Stimulated activated CD4-positive, alpha-beta T cell treated with anti-CD3 and anti-CD28 coated beads, Interleukin-4, amount 100 ng/mL, for 1 hour (primary cell): ENCODE data around the gene RCAN2.
A peak's percentile ranks its signal among the peaks of the same experiment; 100 is the strongest.

Source experiments
- DNase-seq: peaks from one replicate; pipeline ENCODE4 v3.0.0-alpha.2; 2020

The RCAN2 gene

GRCh38 chr6:46491201-46491627, at the start of gene RCAN2:
Gene RCAN2 (minus strand): TSS chr6:46491449.
- peak; percentile 15 for DNase-seq

- no peak for DNase-seq
These were observed 48.6 kb upstream of the RCAN2 start for GRCh38 chr6:46539866-46540265.

GRCh38 chr6:46538800-46539480, 47.7 kb upstream of the RCAN2 start:
- DNase-seq: no peak

DNA sequence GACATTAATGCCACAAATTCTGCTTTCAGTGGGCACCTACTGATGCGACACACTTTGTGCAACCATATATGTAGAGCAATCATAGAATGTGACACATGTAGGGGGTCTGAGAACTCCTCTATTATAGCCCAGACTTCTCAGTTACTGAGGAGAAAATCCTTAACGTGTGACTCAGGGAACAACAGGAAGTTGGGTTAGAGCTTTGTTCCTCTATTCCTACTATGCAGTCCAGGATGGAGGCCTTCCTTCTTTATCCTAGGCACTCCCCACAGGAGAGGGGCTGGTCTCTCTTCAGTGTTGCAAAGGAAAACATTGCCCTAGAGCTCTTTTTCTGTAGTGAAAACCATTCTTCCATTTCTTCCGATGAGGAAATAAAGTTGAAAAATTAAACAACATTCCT, 39.6 kb upstream of the RCAN2 start:
- DNase-seq: no peak

GRCh38 chr6:46528961-46529750, 37.9 kb upstream of the RCAN2 start:
- DNase-seq: no peak

GRCh38 chr6:46526607-46527006, 35.4 kb upstream of the RCAN2 start:
- no peak for DNase-seq

GRCh38 chr6:46525583-46525982, 34.3 kb upstream of the RCAN2 start:
- DNase-seq: no peak

- DNase-seq: no peak
These were observed 30.3 kb upstream of the RCAN2 start for GRCh38 chr6:46521464-46521971.

DNA sequence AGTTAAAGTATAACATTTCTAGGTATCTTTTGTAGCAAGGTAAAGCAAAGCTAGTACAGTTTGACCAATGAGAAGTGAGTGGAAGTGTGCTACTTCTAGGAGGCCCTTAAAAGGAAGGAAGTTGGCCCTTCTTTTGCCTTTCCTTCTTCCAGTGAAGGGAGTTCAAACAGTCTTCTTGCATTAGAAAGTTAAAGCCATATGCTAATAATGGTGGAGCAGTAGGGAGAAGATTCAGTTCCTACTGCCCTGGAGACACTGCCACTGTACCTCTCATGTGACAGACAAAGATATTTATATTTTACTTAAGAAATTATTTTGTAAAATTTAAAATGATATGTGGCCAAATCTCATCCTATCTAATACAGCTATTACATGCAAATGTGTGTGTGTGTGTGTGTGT, 26.0 kb upstream of the RCAN2 start:
- DNase-seq: no peak

DNA sequence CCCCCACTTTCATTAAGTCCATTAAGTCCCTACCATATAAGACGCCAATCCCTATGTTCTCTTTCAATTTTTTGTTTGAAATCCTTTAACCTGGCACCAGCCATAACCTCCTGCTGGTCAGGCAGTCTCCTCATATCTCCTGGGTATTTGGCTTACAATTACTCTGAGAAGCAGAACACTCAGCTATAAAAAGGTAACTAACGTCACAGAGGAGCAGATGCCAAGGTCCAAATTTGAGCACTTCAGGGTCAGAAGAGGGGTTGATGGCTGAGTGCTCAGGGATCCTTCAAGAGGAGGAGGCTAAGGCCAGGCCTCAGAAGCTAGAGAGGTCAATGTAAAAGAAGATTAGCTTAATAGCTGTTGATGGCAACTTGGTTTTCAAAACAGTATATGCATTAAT, 22.3 kb upstream of the RCAN2 start:
- no peak for DNase-seq

GRCh38 chr6:46511320-46511719, 20.1 kb upstream of the RCAN2 start:
- no peak for DNase-seq

GRCh38 chr6:46510651-46511050, 19.4 kb upstream of the RCAN2 start:
- DNase-seq: no peak

- no peak for DNase-seq
These were observed 18.8 kb upstream of the RCAN2 start for GRCh38 chr6:46509981-46510510.

DNA sequence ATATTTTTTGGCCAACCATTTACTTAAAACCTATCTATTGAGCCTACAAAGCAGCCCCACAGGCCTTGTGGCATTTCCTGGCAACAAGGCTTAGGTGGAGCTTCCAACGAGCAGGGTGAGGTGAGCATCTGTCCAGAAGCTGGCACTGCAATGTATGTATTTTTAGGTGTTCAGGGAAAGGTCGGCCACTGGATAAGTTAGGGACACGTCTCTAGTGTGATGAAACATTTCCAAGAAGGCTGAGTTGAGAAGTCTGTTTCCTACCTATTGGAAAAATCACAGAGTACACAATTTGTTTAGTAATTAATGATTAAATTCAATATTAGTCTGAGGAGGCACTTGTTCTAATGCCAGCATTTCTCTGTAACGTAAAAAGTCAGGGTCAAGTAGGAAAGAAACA, 17.8 kb upstream of the RCAN2 start:
- DNase-seq: no peak

GRCh38 chr6:46507426-46507825, 16.2 kb upstream of the RCAN2 start:
- no peak for DNase-seq

DNA sequence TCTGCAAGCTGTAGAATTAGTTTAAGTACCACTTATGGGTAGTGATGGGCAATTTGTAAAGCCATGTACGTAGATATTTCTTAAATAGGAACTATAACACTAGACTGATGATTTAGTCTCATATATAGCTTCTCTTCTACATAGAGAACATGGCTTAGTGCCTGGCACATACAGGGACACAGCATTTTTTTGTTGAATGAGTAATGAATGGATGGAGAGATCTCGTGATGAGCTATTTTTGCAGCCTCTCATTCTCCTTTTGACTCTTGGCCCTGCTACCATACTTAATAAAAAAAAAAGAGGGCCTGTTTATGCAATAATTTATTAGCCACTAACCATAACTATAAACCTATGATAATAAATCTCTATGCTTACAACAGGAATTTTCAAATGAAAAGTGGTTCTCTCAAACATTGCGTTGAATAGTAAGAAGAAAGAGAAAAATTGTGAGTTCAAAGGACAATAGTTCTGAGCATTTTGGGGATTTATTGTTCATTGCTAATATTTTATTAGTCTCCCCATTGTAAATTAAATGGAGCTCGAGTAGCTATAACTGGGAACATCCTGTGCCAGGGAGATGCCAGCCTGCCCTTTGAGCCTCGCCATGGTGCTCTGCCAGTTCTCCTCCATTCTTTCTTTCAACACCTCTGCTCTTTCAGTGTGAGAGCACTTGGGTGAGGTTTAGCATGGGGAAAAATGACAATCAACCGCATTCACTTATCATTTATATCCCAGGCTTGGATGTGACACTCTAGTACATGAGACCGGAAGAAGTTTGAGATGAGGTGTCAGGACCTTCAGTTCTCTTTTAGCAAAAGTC, 14.7 kb upstream of the RCAN2 start:
- DNase-seq: no peak

DNA sequence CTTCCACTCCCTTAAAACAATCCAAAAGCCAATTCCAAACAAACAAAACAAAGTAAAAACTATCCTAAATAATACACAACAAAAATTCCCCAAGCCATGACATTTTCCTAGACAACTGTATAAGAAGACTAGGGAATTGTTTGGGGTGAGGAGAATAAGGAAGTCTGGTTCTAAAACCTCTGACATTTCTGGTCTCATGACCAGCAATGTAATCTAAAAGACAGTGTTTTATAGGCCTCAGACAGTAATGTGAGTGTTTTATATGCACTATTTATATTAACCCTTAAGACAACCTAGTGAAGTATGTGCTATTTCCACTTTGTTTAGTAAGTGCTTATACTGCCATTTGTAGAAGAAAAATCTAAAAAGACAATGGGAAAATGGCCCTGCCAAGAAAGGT, 13.0 kb upstream of the RCAN2 start:
- DNase-seq: no peak

GRCh38 chr6:46502486-46503119, 11.4 kb upstream of the RCAN2 start:
- no peak for DNase-seq

DNA sequence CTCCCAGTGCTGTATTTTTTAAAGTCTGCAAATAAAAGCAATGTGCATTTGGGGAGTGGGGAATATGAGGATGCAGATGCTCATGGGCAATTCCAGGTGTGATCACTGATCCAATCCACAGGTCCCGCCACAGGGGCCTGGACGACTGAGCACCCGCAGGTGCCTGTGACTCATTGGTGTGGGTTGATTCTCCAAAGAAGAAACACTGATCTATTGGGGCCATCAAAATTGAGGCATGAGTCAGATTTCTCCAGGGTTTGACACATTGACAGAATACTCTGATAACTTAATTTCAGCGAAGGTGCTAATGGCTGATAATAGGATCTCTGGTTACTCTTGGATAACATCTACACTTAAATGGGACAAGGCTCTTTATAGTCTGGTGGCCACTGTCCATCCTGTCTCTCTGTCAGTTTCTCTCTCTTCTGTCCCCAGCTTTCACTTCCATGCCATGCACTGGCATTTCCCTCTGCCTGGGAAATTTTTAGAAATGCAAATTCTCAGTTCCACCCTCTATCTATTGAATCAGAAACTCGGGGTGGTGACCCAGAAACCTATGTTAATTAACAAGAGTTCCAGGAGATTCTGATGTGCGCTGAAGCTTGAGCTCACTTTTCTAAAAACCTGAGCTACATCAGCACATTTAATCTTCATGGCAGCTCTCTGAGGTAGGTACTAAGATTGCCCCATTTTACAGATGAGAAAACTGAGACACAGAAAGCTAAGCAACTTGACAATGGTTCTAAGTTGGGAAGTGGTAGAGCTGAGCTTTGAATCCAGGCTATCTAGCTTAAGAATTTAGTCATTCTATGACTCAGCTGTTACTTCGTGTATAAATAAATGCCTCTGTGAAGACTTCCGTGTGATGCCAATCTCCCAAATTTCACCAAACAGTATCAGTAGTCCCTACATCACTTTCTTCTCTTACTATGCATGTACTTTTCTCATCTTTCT, 10.2 kb upstream of the RCAN2 start:
- no peak for DNase-seq

- DNase-seq: no peak
These were observed 9.1 kb upstream of the RCAN2 start for GRCh38 chr6:46500382-46500781.
